SK-N-SH treated with all-trans-retinoic acid at 6 μM for 48 hours (cell line): ENCODE results near the gene BZW2.
A peak's percentile ranks its signal among the peaks of the same experiment; 100 is the strongest.

Experiments used
- ATAC-seq: fragments of 200-7000 bp; cut with Tn5 transposase; 3 replicates; pipeline ENCODE4 v1.9.1; 2020; ENCODE audit warnings: mild to moderate bottlenecking, moderate library complexity
- CSRNP3 ChIP-seq: fragments of 250-450 bp; sonication (Bioruptor Pico); IDR thresholded peaks from 2 replicates; pipeline ENCODE4 v1.5.1; 2021; ENCODE audit warnings: mild to moderate bottlenecking, moderate library complexity
- GLIS3 ChIP-seq: fragments of 250-450 bp; sonication (Bioruptor Pico); IDR thresholded peaks from 2 replicates; pipeline ENCODE4 v1.5.0; 2020; ENCODE audit warnings: mild to moderate bottlenecking, moderate library complexity
- ISL1 ChIP-seq: fragments of 250-450 bp; sonication (Bioruptor Pico); IDR thresholded peaks from 2 replicates; pipeline ENCODE4 v2.1.2; 2022; ENCODE audit warnings: mild to moderate bottlenecking, moderate library complexity
- PATZ1 ChIP-seq: fragments of 250-450 bp; sonication (Bioruptor Pico); IDR thresholded peaks from 2 replicates; pipeline ENCODE4 v1.8.0; 2020; ENCODE audit warnings: mild to moderate bottlenecking, moderate library complexity, borderline replicate concordance
- PPARA ChIP-seq: fragments of 250-450 bp; sonication (Bioruptor Pico); IDR thresholded peaks from 2 replicates; pipeline ENCODE4 v1.5.0; 2020; ENCODE audit warnings: mild to moderate bottlenecking, borderline replicate concordance
- RARB ChIP-seq: fragments of 250-450 bp; sonication (Bioruptor Pico); IDR thresholded peaks from 2 replicates; pipeline ENCODE4 v1.8.0; 2021; ENCODE audit warnings: mild to moderate bottlenecking, moderate library complexity
- SNAI2 ChIP-seq: fragments of 250-450 bp; sonication (Bioruptor Pico); IDR thresholded peaks from 2 replicates; pipeline ENCODE4 v1.5.0; 2020; ENCODE audit warnings: mild to moderate bottlenecking, moderate library complexity
- TCF4 ChIP-seq: fragments of 250-450 bp; sonication (Bioruptor Pico); IDR thresholded peaks from 2 replicates; pipeline ENCODE4 v1.8.0; 2021; ENCODE audit warnings: mild to moderate bottlenecking, moderate library complexity, borderline replicate concordance
- TOX ChIP-seq: fragments of 250-450 bp; sonication (Bioruptor Pico); IDR thresholded peaks from 2 replicates; pipeline ENCODE4 v1.8.0; 2021; ENCODE audit warnings: mild to moderate bottlenecking, moderate library complexity, borderline replicate concordance
- ZC3H10 ChIP-seq: fragments of 250-450 bp; sonication (Bioruptor Pico); IDR thresholded peaks from 2 replicates; pipeline ENCODE4 v1.5.1; 2021; ENCODE audit warnings: mild to moderate bottlenecking, moderate library complexity
- ZFP3 ChIP-seq: fragments of 250-450 bp; sonication (Bioruptor Pico); IDR thresholded peaks from 2 replicates; pipeline ENCODE4 v1.5.0; 2020; ENCODE audit warnings: mild to moderate bottlenecking, moderate library complexity
- ZFP30 ChIP-seq: fragments of 450-650 bp; formaldehyde crosslinking; IDR thresholded peaks from 2 replicates; pipeline ENCODE4 v1.5.0; 2022; ENCODE audit warnings: mild to moderate bottlenecking, moderate library complexity
- ZNF70 ChIP-seq: fragments of 450-650 bp; formaldehyde crosslinking; IDR thresholded peaks from 2 replicates; pipeline ENCODE4 v1.5.0; 2020; ENCODE audit warnings: mild to moderate bottlenecking, moderate library complexity
- ZNF8 ChIP-seq: fragments of 450-650 bp; formaldehyde crosslinking; IDR thresholded peaks from 2 replicates; pipeline ENCODE4 v1.5.0; 2020; ENCODE audit warnings: mild to moderate bottlenecking, moderate library complexity
- TF ChIP-seq, protein P1 (sequence below): fragments of 250-450 bp; sonication (Bioruptor Pico); IDR thresholded peaks from 2 replicates; pipeline ENCODE4 v1.8.0; 2021; ENCODE audit warnings: low read depth, mild to moderate bottlenecking, moderate library complexity, borderline replicate concordance
- TF ChIP-seq, protein P2 (sequence below): fragments of 250-450 bp; sonication (Bioruptor Pico); IDR thresholded peaks from 2 replicates; pipeline ENCODE4 v1.5.1; 2020; ENCODE audit warnings: low read depth, mild to moderate bottlenecking, moderate library complexity

The BZW2 gene

DNA sequence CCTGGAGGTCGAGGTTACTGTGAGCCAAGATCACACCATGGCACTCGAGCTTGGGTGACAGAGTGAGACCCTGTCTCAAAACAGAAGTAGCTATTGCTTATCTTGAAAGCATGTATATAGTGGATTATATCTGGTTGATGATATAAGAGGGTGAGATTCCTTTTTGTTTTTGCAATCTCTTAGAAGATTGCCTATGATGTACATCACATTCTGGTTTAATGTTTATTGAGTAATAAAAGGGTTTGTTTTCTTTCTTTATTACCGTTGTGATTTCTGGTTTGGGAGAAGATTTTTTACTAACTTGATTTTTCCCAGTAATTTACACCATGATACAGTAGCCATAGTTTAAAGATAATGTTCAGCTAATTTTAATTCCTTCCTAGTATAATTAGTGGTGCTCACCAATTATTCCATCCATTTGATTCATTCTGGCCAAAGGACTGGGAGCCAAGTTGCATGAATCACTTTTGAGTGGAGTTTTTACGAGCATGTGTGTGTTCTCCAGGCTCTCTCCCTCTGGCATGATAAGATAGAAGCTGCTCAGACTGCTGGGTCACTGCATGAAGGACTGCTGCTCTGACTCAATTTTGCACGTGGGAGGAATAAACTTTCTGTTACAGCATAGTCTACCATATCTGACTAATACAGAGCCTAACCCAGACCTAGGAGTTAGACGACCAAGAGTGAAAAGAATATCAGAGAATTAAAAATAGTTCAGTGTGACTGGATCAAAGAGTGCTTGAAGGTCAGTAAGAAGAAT lies 94.1 kb downstream of the BZW2 start (continued):
- TF ChIP-seq CSRNP3 (CRISPR knock-in tag) (peak; percentile 41; the same call in 1 of the 2 replicates), ISL1 (peak; percentile 86), ZNF8 (no peak), ZFP30 (CRISPR knock-in tag) (no peak), TCF4 (CRISPR knock-in tag) (0 out of 2 replicates have a peak, but pooled peaks have one; percentile 15), ZNF70 (CRISPR knock-in tag) (no peak), TOX (CRISPR knock-in tag) (no peak), GLIS3 (CRISPR knock-in tag) (0 out of 2 replicates have a peak, but pooled peaks have one; percentile 52)
- TF ChIP-seq, protein P1, sequence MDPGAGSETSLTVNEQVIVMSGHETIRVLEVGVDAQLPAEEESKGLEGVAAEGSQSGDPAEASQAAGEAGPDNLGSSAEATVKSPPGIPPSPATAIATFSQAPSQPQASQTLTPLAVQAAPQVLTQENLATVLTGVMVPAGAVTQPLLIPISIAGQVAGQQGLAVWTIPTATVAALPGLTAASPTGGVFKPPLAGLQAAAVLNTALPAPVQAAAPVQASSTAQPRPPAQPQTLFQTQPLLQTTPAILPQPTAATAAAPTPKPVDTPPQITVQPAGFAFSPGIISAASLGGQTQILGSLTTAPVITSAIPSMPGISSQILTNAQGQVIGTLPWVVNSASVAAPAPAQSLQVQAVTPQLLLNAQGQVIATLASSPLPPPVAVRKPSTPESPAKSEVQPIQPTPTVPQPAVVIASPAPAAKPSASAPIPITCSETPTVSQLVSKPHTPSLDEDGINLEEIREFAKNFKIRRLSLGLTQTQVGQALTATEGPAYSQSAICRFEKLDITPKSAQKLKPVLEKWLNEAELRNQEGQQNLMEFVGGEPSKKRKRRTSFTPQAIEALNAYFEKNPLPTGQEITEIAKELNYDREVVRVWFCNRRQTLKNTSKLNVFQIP (CRISPR knock-in tag), result no peak

- no peak; the same call in 2 of the 3 replicates for ATAC-seq
- TF ChIP-seq ZFP3 (0 out of 2 replicates have a peak, but pooled peaks have one; percentile 2), TOX (CRISPR knock-in tag) (no peak)
- TF ChIP-seq, all 23 proteins: peak for 1
Observed at GRCh38 chr7:16740623-16740953, 94.6 kb downstream of the BZW2 start.

DNA sequence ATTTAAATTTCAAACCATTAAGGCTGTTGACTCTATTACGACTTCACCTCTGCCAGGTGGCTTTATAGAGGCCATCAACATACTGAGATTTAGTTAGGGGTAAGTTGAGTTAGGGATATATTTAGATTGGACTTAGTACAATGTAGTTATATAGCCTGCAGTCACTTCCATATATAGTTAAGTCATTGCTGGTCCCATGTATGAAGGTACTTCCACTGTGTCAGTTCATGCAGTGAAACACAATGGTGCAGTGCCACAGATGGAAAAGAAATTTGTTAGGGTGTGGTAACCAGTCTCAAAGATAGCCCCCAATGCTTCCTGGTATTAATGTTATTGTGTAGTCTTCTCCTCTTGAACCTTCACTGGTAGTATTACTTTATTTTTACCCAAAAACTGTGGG lies 95.0 kb downstream of the BZW2 start:
- TF ChIP-seq RARB (CRISPR knock-in tag) (no peak), ZFP3 (no peak), GLIS3 (CRISPR knock-in tag) (no peak), ZNF8 (no peak)
- no peak for ATAC-seq

DNA sequence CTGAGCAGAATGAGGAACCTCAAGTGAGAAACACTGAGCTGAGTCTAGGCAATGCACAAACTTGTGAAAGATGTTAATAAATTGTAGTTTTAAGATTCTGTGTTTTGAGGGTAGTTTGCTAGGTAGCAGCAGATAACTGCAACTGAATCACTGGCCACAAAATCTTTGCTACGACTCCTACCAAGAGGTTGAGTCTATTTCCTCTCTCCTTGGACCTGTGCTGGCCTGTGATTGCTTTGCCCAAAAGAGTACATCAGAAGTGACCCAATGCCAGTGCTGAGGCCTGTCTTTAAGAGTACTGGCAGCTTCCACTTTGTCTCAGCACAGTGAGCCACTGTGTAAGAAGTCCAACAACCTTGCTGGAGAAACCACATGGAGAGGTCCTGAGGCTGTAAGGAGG lies 95.7 kb downstream of the BZW2 start:
- no peak for ATAC-seq
- TF ChIP-seq ZFP3 (no peak), ISL1 (no peak)

GRCh38 chr7:16742547-16742946 lies 96.6 kb downstream of the BZW2 start:
- TF ChIP-seq CSRNP3 (CRISPR knock-in tag) (no peak), ISL1 (no peak), PATZ1 (no peak), PPARA (CRISPR knock-in tag) (no peak), TOX (CRISPR knock-in tag) (no peak), SNAI2 (CRISPR knock-in tag) (no peak), RARB (CRISPR knock-in tag) (no peak), GLIS3 (CRISPR knock-in tag) (no peak), ZFP3 (no peak), ZC3H10 (CRISPR knock-in tag) (no peak), TCF4 (CRISPR knock-in tag) (no peak)
- TF ChIP-seq, protein P1 (CRISPR knock-in tag), result no peak
- TF ChIP-seq, protein P2, sequence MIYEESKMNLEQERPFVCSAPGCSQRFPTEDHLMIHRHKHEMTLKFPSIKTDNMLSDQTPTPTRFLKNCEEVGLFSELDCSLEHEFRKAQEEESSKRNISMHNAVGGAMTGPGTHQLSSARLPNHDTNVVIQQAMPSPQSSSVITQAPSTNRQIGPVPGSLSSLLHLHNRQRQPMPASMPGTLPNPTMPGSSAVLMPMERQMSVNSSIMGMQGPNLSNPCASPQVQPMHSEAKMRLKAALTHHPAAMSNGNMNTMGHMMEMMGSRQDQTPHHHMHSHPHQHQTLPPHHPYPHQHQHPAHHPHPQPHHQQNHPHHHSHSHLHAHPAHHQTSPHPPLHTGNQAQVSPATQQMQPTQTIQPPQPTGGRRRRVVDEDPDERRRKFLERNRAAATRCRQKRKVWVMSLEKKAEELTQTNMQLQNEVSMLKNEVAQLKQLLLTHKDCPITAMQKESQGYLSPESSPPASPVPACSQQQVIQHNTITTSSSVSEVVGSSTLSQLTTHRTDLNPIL (CRISPR knock-in tag), result no peak
- no peak for ATAC-seq
